Panc1 (cell line): Measurements from ENCODE around the gene DLG3. TPM values are rescaled to one million over a fixed set of nuclear protein-coding genes. Genes with fewer than 3 reads are reported as not detected.
"Not testable (repeated sequence)": the region's sequence is repeated elsewhere in the genome, so short reads cannot be mapped to it uniquely, and the experiment has no call there.

Experiments
- ATAC-seq: fragments of 200-7000 bp; cut with Tn5 transposase; 2 replicates; pipeline ENCODE4 v1.9.1; 2020; ENCODE audit warnings: mild to moderate bottlenecking, moderate library complexity
- Bru-seq: library from RNA; stranded (reverse); fragments of 400-500 nt; gene quantifications from one replicate; lab custom pipeline; 2021; lab: Mats Ljungman, UMichigan
- BruChase-seq, 2 experiments: library from RNA; stranded (reverse); fragments of 400-500 nt; gene quantifications; one replicate each; lab custom pipeline; 2021; lab: Mats Ljungman, UMichigan
- BruUV-seq: library from RNA; stranded (reverse); fragments of 400-500 nt; replicated peaks from 2 replicates; lab custom pipeline; 2021; lab: Mats Ljungman, UMichigan
- CTCF ChIA-PET: fragments of 300-600 bp; sonication (Branson Sonifier 250); formaldehyde crosslinking; loops from one replicate; lab custom pipeline; 2022; ENCODE audit warnings: antibody characterized with exemption; lab: Charles Lee
- POLR2A ChIA-PET: fragments of 300-600 bp; sonication (Branson Sonifier 250); formaldehyde crosslinking; loops from one replicate; lab custom pipeline; 2022; ENCODE audit warnings: antibody characterized with exemption; lab: Charles Lee
- DNase-seq: peaks from one replicate; pipeline ENCODE4 v3.0.0-alpha.2; 2010; ENCODE audit warnings: low read depth, low spot score
- H3K27ac ChIP-seq: 2 replicates; pipeline ENCODE4 v1.5.1; 2011; ENCODE audit warnings: mild to moderate bottlenecking, low read length, inconsistent platforms
- H3K27me3 ChIP-seq: fragments of 200-500 bp; sonication (Bioruptor generic); 2 replicates; pipeline ENCODE4 v1.6.0; 2014; ENCODE audit warnings: low read length, inconsistent platforms; ENCODE audit not compliant: control insufficient read depth, insufficient read depth
- H3K36me3 ChIP-seq: fragments of 200-500 bp; sonication (Bioruptor generic); 2 replicates; pipeline ENCODE4 v1.5.1; 2014; ENCODE audit warnings: inconsistent platforms, mild to moderate bottlenecking, low read length, moderate library complexity; ENCODE audit not compliant: control insufficient read depth, insufficient read depth
- H3K4me1 ChIP-seq: 2 replicates; pipeline ENCODE4 v1.5.1; 2011; ENCODE audit warnings: inconsistent platforms, mild to moderate bottlenecking, low read length, moderate library complexity; ENCODE audit not compliant: control insufficient read depth, insufficient read depth
- H3K4me3 ChIP-seq, 2 experiments: 2 replicates each; pipeline ENCODE4 v1.5.1; 2011 to 2012; ENCODE audit warnings: low read depth in 2 of 2, low read length in 2 of 2, mild to moderate bottlenecking in 2 of 2, inconsistent platforms in 1 of 2, moderate library complexity in 1 of 2
- H3K9me3 ChIP-seq: fragments of 200-500 bp; sonication (Bioruptor generic); 2 replicates; pipeline ENCODE4 v1.5.1; 2014; ENCODE audit warnings: low read depth, mild to moderate bottlenecking, inconsistent platforms, low read length, moderate library complexity; ENCODE audit not compliant: control insufficient read depth, insufficient read depth
- CTCF ChIP-seq: fragments of 450-650 bp; IDR thresholded peaks from 2 replicates; pipeline ENCODE4 v1.5.1; 2017; ENCODE audit warnings: mild to moderate bottlenecking
- POLR2AphosphoS5 ChIP-seq: IDR thresholded peaks from 2 replicates; pipeline ENCODE4 v1.6.1; 2012; ENCODE audit warnings: mild to moderate bottlenecking, low read depth, low read length, moderate library complexity
- REST ChIP-seq, 2 experiments: IDR thresholded peaks; 2 replicates each; pipeline ENCODE4 v1.6.1; 2011 to 2012; ENCODE audit warnings: low read depth in 2 of 2, control low read depth in 1 of 2, low read length in 1 of 2, mild to moderate bottlenecking in 1 of 2, moderate library complexity in 1 of 2; ENCODE audit not compliant: insufficient read depth in 1 of 2
- SIN3A ChIP-seq: IDR thresholded peaks from 2 replicates; pipeline ENCODE4 v1.6.1; 2012; ENCODE audit warnings: low read depth, mild to moderate bottlenecking, low read length, moderate library complexity, borderline replicate concordance; ENCODE audit not compliant: insufficient read depth
- TCF7L2 ChIP-seq: IDR thresholded peaks from 2 replicates; pipeline ENCODE4 v1.6.1; 2011; ENCODE audit warnings: mild to moderate bottlenecking, low read depth, low read length, inconsistent platforms
- in situ Hi-C: cut with HindIII; loops from 2 replicates; pipeline ENCODE4 v1.10.0; 2016; ENCODE audit warnings: low sequenced_read_pairs, low pct_unique_long_range_greater_than_20kb
- intact Hi-C: fragments of 100-400 bp; cut with micrococcal nuclease; formaldehyde crosslinking; loops from one replicate; pipeline ENCODE4 v1.10.0; 2022; ENCODE audit not compliant: unreplicated experiment
- long read RNA-seq: library from polyadenylated mRNA; unstranded; transcript quantifications from one replicate; pipeline ENCODE4 v2.0.0, GENCODE V29; 2021; ENCODE audit not compliant: unreplicated experiment
- polyA plus RNA-seq: library from polyadenylated mRNA; unstranded; fragments of >200 nt; gene quantifications from one replicate; pipeline ENCODE4 v1.2.1, GENCODE V29; 2012; ENCODE audit warnings: missing spikeins; ENCODE audit not compliant: insufficient read length
- total RNA-seq: library from RNA; stranded (reverse); gene quantifications from one replicate; pipeline ENCODE4 v1.2.1, GENCODE V29; 2021; ENCODE audit not compliant: unreplicated experiment

DLG3 gene
- 3.0 TPM for total RNA-seq
- 3.5 TPM for polyA plus RNA-seq
- percentile 38 among the genes with signal in this experiment for Bru-seq, nascent RNA
- percentile 41 among the genes with signal in this experiment for BruChase-seq, experiment 1, labeled RNA remaining after a 2-hour chase
- percentile 44 among the genes with signal in this experiment for BruChase-seq, experiment 2, labeled RNA remaining after a 6-hour chase
- long read RNA-seq, full-length matches to known transcripts: 3 of 4 reads
- long read RNA-seq, partial matches to known transcripts: 1 of 4 reads
- long read RNA-seq, other reads (novel, unspliced or antisense): 0 of 4 reads

GRCh38 chrX:70444326-70444945 lies at the start of gene DLG3:
Gene DLG3, plus strand, starts transcription at chrX:70444835. Its CDS starts 367 bp downstream, at chrX:70445202.
- no peaks in the 10 kb centered on the region for H3K4me1 ChIP-seq
- BruUV-seq: no TSS peak
- CTCF ChIA-PET: interaction anchor here (1.0 kb wide), 1 partner anchor 220 kb away, joined by 5 read pairs; no protein-coding TSS in a partner anchor
- H3K4me3 ChIP-seq: peak within 1 kb of the TSS in 1 of 2 experiments; percentile 26; a peak in 2 of 4 replicates
- H3K9me3 ChIP-seq: no peaks in the 10 kb centered on the region
- ATAC-seq (peak; percentile 75), DNase-seq (no peak)
- TF ChIP-seq SIN3A (no peak), REST (IDR thresholded peaks at IDR 0.05; ENCODE audit: insufficient read depth in 1 of 2, low read depth in 2 of 2, low read length in 1 of 2) (no peak), CTCF (no peak), TCF7L2 (no peak), POLR2AphosphoS5 (no peak)
- no peaks in the 10 kb centered on the region for H3K36me3 ChIP-seq
- in situ Hi-C loops: no loop called here
- intact Hi-C loops: no loop called here
- H3K27ac ChIP-seq: no peak within 1 kb of the TSS
- POLR2A ChIA-PET: no interaction called here
- H3K27me3 ChIP-seq: peaks cover 8% of the 10 kb centered on the region

- CTCF ChIA-PET: no interaction called here
- ATAC-seq (no peak), DNase-seq (no peak)
- TF ChIP-seq SIN3A (no peak), POLR2AphosphoS5 (no peak), REST (IDR thresholded peaks at IDR 0.05; ENCODE audit: insufficient read depth in 1 of 2, low read depth in 2 of 2, low read length in 1 of 2) (no peak), CTCF (no peak), TCF7L2 (no peak)
- H3K4me1 ChIP-seq: no peaks in the 10 kb centered on the region
- POLR2A ChIA-PET: no interaction called here
- BruUV-seq: no TSS peak
- in situ Hi-C loops (no loop called here), intact Hi-C loops (no loop called here)
- no peak overlapping the region for H3K4me3 ChIP-seq
- no peaks in the 10 kb centered on the region for H3K27me3 ChIP-seq
- no peak overlapping the region for H3K27ac ChIP-seq
- no peaks in the 10 kb centered on the region for H3K9me3 ChIP-seq
- H3K36me3 ChIP-seq: peaks cover 23% of the 10 kb centered on the region
Measured at GRCh38 chrX:70398899-70399298, 45.7 kb upstream of the DLG3 start.

GRCh38 chrX:70400181-70400580 lies 44.5 kb upstream of the DLG3 start:
- DNase-seq, POLR2A ChIA-PET, H3K27ac ChIP-seq, H3K4me3 ChIP-seq, BruUV-seq, intact Hi-C loops, in situ Hi-C loops, H3K27me3 ChIP-seq, H3K4me1 ChIP-seq, H3K9me3 ChIP-seq, CTCF ChIA-PET, ATAC-seq: not testable (repeated sequence)
- peaks cover 23% of the 10 kb centered on the region for H3K36me3 ChIP-seq
